Activated CD8-positive, alpha-beta T cell treated with anti-CD3 and anti-CD28 coated beads for 36 hours (primary cell): Measurements from ENCODE around the gene STK39. TPM values are rescaled to one million over a fixed set of nuclear protein-coding genes. Genes with fewer than 3 reads are reported as not detected.

Experiments
- ATAC-seq: fragments of 200-7000 bp; cut with Tn5 transposase; one replicate; pipeline ENCODE4 v1.10.0; 2021; ENCODE audit warnings: mild to moderate bottlenecking, moderate library complexity
- CTCF ChIA-PET: fragments of 350-600 bp; sonication (Branson Sonifier 250); formaldehyde crosslinking; loops from one replicate; lab custom pipeline; 2021; ENCODE audit warnings: antibody characterized with exemption; lab: Charles Lee
- POLR2A ChIA-PET: fragments of 350-600 bp; sonication (Branson Sonifier 250); formaldehyde crosslinking; loops from one replicate; lab custom pipeline; 2021; ENCODE audit warnings: antibody characterized with exemption; lab: Charles Lee
- DNase-seq: peaks from one replicate; pipeline ENCODE4 v3.0.0-alpha.2; 2020
- H3K27ac Mint-ChIP-seq: one replicate; pipeline ENCODE4 v1.8.0; 2021; ENCODE audit warnings: mild to moderate bottlenecking, mixed read lengths
- H3K27me3 Mint-ChIP-seq: one replicate; pipeline ENCODE4 v1.8.0; 2021; ENCODE audit warnings: mixed read lengths
- H3K36me3 Mint-ChIP-seq: one replicate; pipeline ENCODE4 v1.8.0; 2021; ENCODE audit warnings: low read depth, mixed read lengths
- H3K4me1 Mint-ChIP-seq: one replicate; pipeline ENCODE4 v1.8.0; 2021; ENCODE audit warnings: low read depth, mixed read lengths
- H3K4me3 Mint-ChIP-seq: one replicate; pipeline ENCODE4 v1.8.0; 2021; ENCODE audit warnings: mild to moderate bottlenecking, moderate library complexity, mixed read lengths
- H3K9me3 Mint-ChIP-seq: one replicate; pipeline ENCODE4 v1.8.0; 2021; ENCODE audit warnings: mixed read lengths
- CTCF ChIP-seq: fragments of 200-600 bp; IDR thresholded peaks from one replicate; pipeline ENCODE4 v1.8.0; 2022; ENCODE audit warnings: antibody characterized with exemption, mild to moderate bottlenecking
- intact Hi-C: fragments of 100-400 bp; cut with micrococcal nuclease; formaldehyde crosslinking; loops from one replicate; pipeline ENCODE4 v1.10.0; 2022
- total RNA-seq, 2 experiments: library from RNA; stranded (reverse); gene quantifications; one replicate each; pipeline ENCODE4 v1.2.3, GENCODE V29; 2021

Gene STK39
- total RNA-seq, 2 experiments from 2014 or later, result 32.8 to 33.9 TPM

GRCh38 chr2:168241208-168241607 is 6.2 kb downstream of the STK39 start:
- ATAC-seq (peak; percentile 45), DNase-seq (peak; percentile 42)
- H3K4me1 Mint-ChIP-seq, result peaks cover 42% of the 10 kb centered on the region
- no peak for TF ChIP-seq CTCF
- peaks cover 17% of the 10 kb centered on the region for H3K36me3 Mint-ChIP-seq
- ChIA-PET POLR2A (no interaction called here), CTCF (no interaction called here)
- intact Hi-C loops, result no loop called here
- H3K27ac Mint-ChIP-seq, result no peak overlapping the region
- no peaks in the 10 kb centered on the region for H3K9me3 Mint-ChIP-seq
- H3K27me3 Mint-ChIP-seq, result no peaks in the 10 kb centered on the region
- H3K4me3 Mint-ChIP-seq, result no peak overlapping the region

GRCh38 chr2:168239281-168239680 is 8.1 kb downstream of the STK39 start:
- ChIA-PET CTCF (interaction anchor here (0.6 to 2.0 kb wide), 3 partner anchors 10 to 142 kb away, joined by 3 to 11 read pairs (median 4); no protein-coding TSS in a partner anchor), POLR2A (interaction anchor here (1.0 to 2.2 kb wide), 2 partner anchors 28 to 44 kb away, joined by 3 to 10 read pairs; no protein-coding TSS in a partner anchor)
- TF ChIP-seq CTCF, result no peak
- Mint-ChIP-seq H3K9me3 (no peaks in the 10 kb centered on the region), H3K36me3 (peaks cover 17% of the 10 kb centered on the region), H3K27me3 (no peaks in the 10 kb centered on the region), H3K4me3 (no peak overlapping the region), H3K27ac (no peak overlapping the region), H3K4me1 (peaks cover 39% of the 10 kb centered on the region)
- intact Hi-C loops, result no loop called here
- DNase-seq (no peak), ATAC-seq (no peak)

- H3K36me3 Mint-ChIP-seq, result peaks cover 20% of the 10 kb centered on the region
- ChIA-PET CTCF (interaction anchor here (2.0 kb wide), 1 partner anchor 8 kb away, joined by 11 read pairs; no protein-coding TSS in a partner anchor), POLR2A (interaction anchor here (2.2 kb wide), 1 partner anchor 26 kb away, joined by 10 read pairs; no protein-coding TSS in a partner anchor)
- no peak for TF ChIP-seq CTCF
- no peak overlapping the region for H3K27ac Mint-ChIP-seq
- no peaks in the 10 kb centered on the region for H3K9me3 Mint-ChIP-seq
- DNase-seq (no peak), ATAC-seq (no peak)
- no peaks in the 10 kb centered on the region for H3K27me3 Mint-ChIP-seq
- no peak overlapping the region for H3K4me3 Mint-ChIP-seq
- H3K4me1 Mint-ChIP-seq, result peaks cover 36% of the 10 kb centered on the region
- intact Hi-C loops, result no loop called here
Measured at GRCh38 chr2:168237741-168238140, 9.7 kb downstream of the STK39 start.

GRCh38 chr2:168234407-168235085 is 12.8 kb downstream of the STK39 start:
- Mint-ChIP-seq H3K27ac (peak overlapping the region; percentile 85), H3K27me3 (no peaks in the 10 kb centered on the region), H3K4me3 (peak overlapping the region; percentile 24), H3K4me1 (peaks cover 42% of the 10 kb centered on the region), H3K9me3 (peaks cover 6% of the 10 kb centered on the region), H3K36me3 (peaks cover 40% of the 10 kb centered on the region)
- DNase-seq, result no peak
- peak; percentile 90 for ATAC-seq
- ChIA-PET POLR2A (no interaction called here), CTCF (no interaction called here)
- no peak for TF ChIP-seq CTCF
- intact Hi-C loops, result no loop called here

GRCh38 chr2:168233726-168234406 is 13.5 kb downstream of the STK39 start:
- peaks cover 41% of the 10 kb centered on the region for H3K36me3 Mint-ChIP-seq
- H3K27ac Mint-ChIP-seq, result peak overlapping the region; percentile 66
- ChIA-PET POLR2A (no interaction called here), CTCF (no interaction called here)
- H3K9me3 Mint-ChIP-seq, result peaks cover 6% of the 10 kb centered on the region
- ATAC-seq (peak; percentile 37), DNase-seq (no peak)
- H3K4me1 Mint-ChIP-seq, result peaks cover 37% of the 10 kb centered on the region
- intact Hi-C loops, result no loop called here
- H3K27me3 Mint-ChIP-seq, result no peaks in the 10 kb centered on the region
- no peak overlapping the region for H3K4me3 Mint-ChIP-seq
- no peak for TF ChIP-seq CTCF
